HEK293 (cell line): ENCODE data around the gene CTLA4.

Experiments used
- ZNF114 ChIP-seq: fragments of 450-650 bp; formaldehyde crosslinking; IDR thresholded peaks from 2 replicates; pipeline ENCODE4 v1.5.0; 2017; ENCODE audit warnings: missing biosample characterization, missing genetic modification characterization
- ZNF274 ChIP-seq, 2 experiments: fragments of 200-500 bp in 1 of 2; fragments of 450-650 bp in 1 of 2; sonication (Bioruptor generic) in 1 of 2; formaldehyde crosslinking in 1 of 2; IDR thresholded peaks; 2 replicates each; pipeline versions ENCODE4 v1.5.1 to v1.6.1; 2014 to 2016; ENCODE audit warnings: borderline replicate concordance in 1 of 2, inconsistent platforms in 1 of 2, low read length in 1 of 2, missing biosample characterization in 1 of 2, missing genetic modification characterization in 1 of 2
- ZNF394 ChIP-seq: fragments of 450-650 bp; formaldehyde crosslinking; IDR thresholded peaks from 2 replicates; pipeline ENCODE4 v1.5.1; 2016; ENCODE audit warnings: missing biosample characterization, missing genetic modification characterization, mild to moderate bottlenecking, moderate library complexity, borderline replicate concordance
- ZNF416 ChIP-seq: fragments of 450-650 bp; formaldehyde crosslinking; IDR thresholded peaks from 2 replicates; pipeline ENCODE4 v1.5.1; 2016; ENCODE audit warnings: missing biosample characterization, missing genetic modification characterization
- ZNF433 ChIP-seq: fragments of 450-650 bp; formaldehyde crosslinking; IDR thresholded peaks from 2 replicates; pipeline ENCODE4 v1.5.1; 2016; ENCODE audit warnings: missing biosample characterization, missing genetic modification characterization, low read depth
- ZNF521 ChIP-seq: fragments of 450-650 bp; formaldehyde crosslinking; IDR thresholded peaks from 2 replicates; pipeline ENCODE4 v1.5.1; 2017; ENCODE audit warnings: missing biosample characterization, mild to moderate bottlenecking, missing genetic modification characterization
- TF ChIP-seq, protein P1 (sequence below): fragments of 450-650 bp; formaldehyde crosslinking; IDR thresholded peaks from 2 replicates; pipeline ENCODE4 v1.5.1; 2016; ENCODE audit warnings: missing biosample characterization, missing genetic modification characterization
- TF ChIP-seq, protein P2 (sequence below): fragments of 450-650 bp; formaldehyde crosslinking; IDR thresholded peaks from 2 replicates; pipeline ENCODE4 v1.5.1; 2017; ENCODE audit warnings: missing biosample characterization, mild to moderate bottlenecking, missing genetic modification characterization, moderate library complexity

DNA sequence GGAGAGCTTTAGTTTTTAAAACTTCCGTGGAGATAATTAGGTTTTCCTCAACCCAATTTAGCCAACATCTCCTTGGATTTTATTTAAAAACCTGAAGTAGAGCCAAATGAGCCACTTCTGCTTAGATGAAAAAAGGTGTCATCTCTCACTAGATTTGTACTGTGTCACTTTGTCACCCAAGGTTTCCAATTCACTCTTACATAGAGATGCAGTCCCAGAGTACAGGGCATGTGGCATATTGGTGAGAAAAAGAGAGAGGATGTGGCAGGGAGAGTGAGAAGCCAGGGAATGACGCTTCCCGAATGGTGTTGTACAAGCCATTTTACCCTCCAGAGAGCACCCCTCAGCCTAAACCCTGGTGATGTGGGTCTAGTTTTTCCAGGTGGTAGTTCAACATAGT lies 44.4 kb upstream of the CTLA4 start:
- no peak for TF ChIP-seq ZNF521 (tag by site-specific recombination)
- TF ChIP-seq ZNF416 (tag by site-specific recombination) = no peak
- TF ChIP-seq ZNF274 (IDR thresholded peaks at IDR 0.05; ENCODE audit: low read length) = no peak
- no peak for TF ChIP-seq ZNF274 (tag by site-specific recombination; IDR thresholded peaks at IDR 0.05; ENCODE audit: borderline replicate concordance)
- TF ChIP-seq ZNF114 (tag by site-specific recombination) = no peak
- TF ChIP-seq ZNF394 (tag by site-specific recombination) = no peak
- TF ChIP-seq, protein P1, sequence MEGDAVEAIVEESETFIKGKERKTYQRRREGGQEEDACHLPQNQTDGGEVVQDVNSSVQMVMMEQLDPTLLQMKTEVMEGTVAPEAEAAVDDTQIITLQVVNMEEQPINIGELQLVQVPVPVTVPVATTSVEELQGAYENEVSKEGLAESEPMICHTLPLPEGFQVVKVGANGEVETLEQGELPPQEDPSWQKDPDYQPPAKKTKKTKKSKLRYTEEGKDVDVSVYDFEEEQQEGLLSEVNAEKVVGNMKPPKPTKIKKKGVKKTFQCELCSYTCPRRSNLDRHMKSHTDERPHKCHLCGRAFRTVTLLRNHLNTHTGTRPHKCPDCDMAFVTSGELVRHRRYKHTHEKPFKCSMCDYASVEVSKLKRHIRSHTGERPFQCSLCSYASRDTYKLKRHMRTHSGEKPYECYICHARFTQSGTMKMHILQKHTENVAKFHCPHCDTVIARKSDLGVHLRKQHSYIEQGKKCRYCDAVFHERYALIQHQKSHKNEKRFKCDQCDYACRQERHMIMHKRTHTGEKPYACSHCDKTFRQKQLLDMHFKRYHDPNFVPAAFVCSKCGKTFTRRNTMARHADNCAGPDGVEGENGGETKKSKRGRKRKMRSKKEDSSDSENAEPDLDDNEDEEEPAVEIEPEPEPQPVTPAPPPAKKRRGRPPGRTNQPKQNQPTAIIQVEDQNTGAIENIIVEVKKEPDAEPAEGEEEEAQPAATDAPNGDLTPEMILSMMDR (tag by site-specific recombination) = no peak
- TF ChIP-seq, protein P2, sequence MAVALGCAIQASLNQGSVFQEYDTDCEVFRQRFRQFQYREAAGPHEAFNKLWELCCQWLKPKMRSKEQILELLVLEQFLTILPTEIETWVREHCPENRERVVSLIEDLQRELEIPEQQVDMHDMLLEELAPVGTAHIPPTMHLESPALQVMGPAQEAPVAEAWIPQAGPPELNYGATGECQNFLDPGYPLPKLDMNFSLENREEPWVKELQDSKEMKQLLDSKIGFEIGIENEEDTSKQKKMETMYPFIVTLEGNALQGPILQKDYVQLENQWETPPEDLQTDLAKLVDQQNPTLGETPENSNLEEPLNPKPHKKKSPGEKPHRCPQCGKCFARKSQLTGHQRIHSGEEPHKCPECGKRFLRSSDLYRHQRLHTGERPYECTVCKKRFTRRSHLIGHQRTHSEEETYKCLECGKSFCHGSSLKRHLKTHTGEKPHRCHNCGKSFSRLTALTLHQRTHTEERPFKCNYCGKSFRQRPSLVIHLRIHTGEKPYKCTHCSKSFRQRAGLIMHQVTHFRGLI (tag by site-specific recombination) = no peak
- no peak for TF ChIP-seq ZNF433 (tag by site-specific recombination)
